ENCODE data around the gene SYPL2.

DNA sequence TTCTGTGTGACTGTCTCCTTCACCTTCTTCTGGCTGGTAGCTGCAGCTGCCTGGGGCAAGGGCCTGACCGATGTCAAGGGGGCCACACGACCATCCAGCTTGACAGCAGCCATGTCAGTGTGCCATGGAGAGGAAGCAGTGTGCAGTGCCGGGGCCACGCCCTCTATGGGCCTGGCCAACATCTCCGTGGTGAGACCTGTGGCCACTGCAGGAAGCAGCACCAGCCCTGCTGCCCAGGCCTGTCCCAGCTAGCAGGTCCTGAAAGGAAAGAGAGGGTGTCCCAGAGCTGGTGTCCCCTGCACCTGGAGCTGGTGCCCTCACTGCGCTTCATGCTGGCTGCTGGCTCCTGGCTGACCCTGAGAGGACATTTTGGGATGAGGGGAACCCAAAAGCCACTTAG lies 11.5 kb downstream of the SYPL2 start:
- TF ChIP-seq CTCF (conservative IDR thresholded peaks at IDR 0.05 in 1 of 2, IDR thresholded peaks at IDR 0.05 in 1 of 2; ENCODE audit: low read depth in 1 of 2, low read length in 2 of 2) (no peak), EZH2 (IDR thresholded peaks at IDR 0.05; ENCODE audit: low read length, missing control alignments) (no peak)
